ENCODE measurements around the gene FAF1. TPM values are rescaled to one million over a fixed set of nuclear protein-coding genes. Genes with fewer than 3 reads are reported as not detected.
"Not testable (repeated sequence)": the region's sequence is repeated elsewhere in the genome, so short reads cannot be mapped to it uniquely, and the experiment has no call there.

FAF1 gene
- total and polyA plus RNA-seq, 9 donors: 23.1 to 76.0 (median 57.1) TPM

- Histone ChIP-seq H3K27me3 (no peaks in the 10 kb centered on the region), H3K4me1 (ENCODE audit: insufficient read depth) (no peaks in the 10 kb centered on the region), H3K27ac (no peak overlapping the region), H3K9me3 (no peaks in the 10 kb centered on the region), H3K4me3 (no peak overlapping the region), H3K36me3 (no peaks in the 10 kb centered on the region)
- intact Hi-C loops (cut with DNase I): no loop called here
- TF ChIP-seq EP300 (IDR thresholded peaks at IDR 0.05): no peak
- TF ChIP-seq POLR2A (IDR thresholded peaks at IDR 0.05): no peak
- TF ChIP-seq CTCF (IDR thresholded peaks at IDR 0.05): no peak
- 72 to 78% (median 76%) methylated on average over 2 of the region's 2 CpGs for WGBS, 3 donors
- no peak for DNase-seq
Observed at GRCh38 chr1:50531027-50531426, 429.0 kb downstream of the FAF1 start.

DNA sequence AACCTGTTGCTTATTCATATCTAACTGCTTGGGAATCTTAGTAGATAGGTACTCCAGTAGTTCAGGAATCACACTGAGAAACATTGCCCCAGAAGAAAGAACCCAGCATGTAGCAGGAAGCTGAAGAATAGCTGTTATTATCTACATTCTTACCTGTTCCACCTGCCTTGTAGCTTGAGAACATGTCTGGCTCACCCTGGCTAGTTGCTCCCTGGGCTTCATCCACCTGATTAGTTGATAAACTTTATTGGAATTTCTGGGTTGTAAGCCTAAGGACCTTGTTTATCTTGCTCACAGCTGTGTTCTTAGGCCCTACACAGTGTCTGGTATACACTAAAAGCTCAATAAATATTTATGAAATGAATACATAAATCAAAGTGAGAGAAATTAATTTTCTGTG lies 430.6 kb downstream of the FAF1 start:
- TF ChIP-seq EP300 (IDR thresholded peaks at IDR 0.05) (no peak), POLR2A (IDR thresholded peaks at IDR 0.05) (no peak), CTCF (IDR thresholded peaks at IDR 0.05) (no peak)
- no peak for DNase-seq
- H3K9me3 ChIP-seq: no peaks in the 10 kb centered on the region
- no peaks in the 10 kb centered on the region for H3K27me3 ChIP-seq
- intact Hi-C loops (cut with DNase I): no loop called here
- no peaks in the 10 kb centered on the region for H3K4me1 ChIP-seq (ENCODE audit: insufficient read depth)
- no peak overlapping the region for H3K27ac ChIP-seq
- no peak overlapping the region for H3K4me3 ChIP-seq
- no peaks in the 10 kb centered on the region for H3K36me3 ChIP-seq

- H3K27me3 ChIP-seq; H3K9me3 ChIP-seq; H3K27ac ChIP-seq; intact Hi-C loops (cut with DNase I); H3K36me3 ChIP-seq; DNase-seq; H3K4me1 ChIP-seq (ENCODE audit: insufficient read depth); H3K4me3 ChIP-seq: not testable (repeated sequence)
- WGBS, 3 donors: 90 to 95% (median 94%) methylated on average over 3 of the region's 3 CpGs
Observed at GRCh38 chr1:50527987-50528320, 432.1 kb downstream of the FAF1 start.

- Histone ChIP-seq H3K27ac (no peak overlapping the region), H3K4me3 (no peak overlapping the region), H3K4me1 (ENCODE audit: insufficient read depth) (no peaks in the 10 kb centered on the region), H3K27me3 (no peaks in the 10 kb centered on the region), H3K36me3 (no peaks in the 10 kb centered on the region), H3K9me3 (no peaks in the 10 kb centered on the region)
- 92 to 95% (median 93%) methylated on average over 3 of the region's 3 CpGs for WGBS, 3 donors
- intact Hi-C loops (cut with DNase I): no loop called here
- no peak for TF ChIP-seq CTCF (IDR thresholded peaks at IDR 0.05)
- TF ChIP-seq EP300 (IDR thresholded peaks at IDR 0.05): no peak
- TF ChIP-seq POLR2A (IDR thresholded peaks at IDR 0.05): no peak
- DNase-seq: no peak
Observed at GRCh38 chr1:50527249-50527986, 432.6 kb downstream of the FAF1 start.

- no peak overlapping the region for H3K4me3 ChIP-seq
- no peaks in the 10 kb centered on the region for H3K9me3 ChIP-seq
- no peak overlapping the region for H3K27ac ChIP-seq
- H3K36me3 ChIP-seq: no peaks in the 10 kb centered on the region
- WGBS, 3 donors: 94 to 100% (median 97%) methylated on average over 1 of the region's 1 CpG
- H3K4me1 ChIP-seq (ENCODE audit: insufficient read depth): no peaks in the 10 kb centered on the region
- intact Hi-C loops (cut with DNase I): no loop called here
- no peak for TF ChIP-seq EP300 (IDR thresholded peaks at IDR 0.05)
- no peak for TF ChIP-seq POLR2A (IDR thresholded peaks at IDR 0.05)
- no peaks in the 10 kb centered on the region for H3K27me3 ChIP-seq
- no peak for DNase-seq
Observed at GRCh38 chr1:50526431-50526830, 433.6 kb downstream of the FAF1 start.

Data from ovary (tissue), 9 donors.